Omental fat pad (tissue), 4 donors: ENCODE results near the gene ASCL3. TPM values are rescaled to one million over a fixed set of nuclear protein-coding genes. Genes with fewer than 3 reads are reported as not detected.

Experiments used
- ATAC-seq: fragments of 150-250 bp; one replicate; pipeline ENCODE4 v1.9.1; 2016; ENCODE audit warnings: mild to moderate bottlenecking, moderate library complexity; ENCODE audit not compliant: low FRiP score
- DNase-seq: peaks from one replicate; pipeline ENCODE4 v3.0.0-alpha.2; 2019; ENCODE audit warnings: low spot score
- CTCF ChIP-seq, 3 donors: fragments of 450-650 bp; IDR thresholded peaks; one replicate each; pipeline ENCODE4 v1.5.1; 2016 to 2017; ENCODE audit warnings: antibody characterized with exemption in 3 of 3, mild to moderate bottlenecking in 3 of 3, moderate library complexity in 2 of 3
- total RNA-seq, 4 donors: library from RNA; depleted of rRNA; stranded (reverse); fragments of >200 nt; gene quantifications; one replicate each; pipeline ENCODE4 v1.1.0, GENCODE V29; 2016

ASCL3 gene
- total RNA-seq, 4 donors from 2014 or later: not detected

GRCh38 chr11:8932564-8933180 lies 10.1 kb downstream of the ASCL3 start, which contains the start of gene C11orf16:
TSS of gene C11orf16 (minus strand) at chr11:8932947. CDS start at chr11:8932308, 639 bp downstream.
- no peak for ATAC-seq

DNA sequence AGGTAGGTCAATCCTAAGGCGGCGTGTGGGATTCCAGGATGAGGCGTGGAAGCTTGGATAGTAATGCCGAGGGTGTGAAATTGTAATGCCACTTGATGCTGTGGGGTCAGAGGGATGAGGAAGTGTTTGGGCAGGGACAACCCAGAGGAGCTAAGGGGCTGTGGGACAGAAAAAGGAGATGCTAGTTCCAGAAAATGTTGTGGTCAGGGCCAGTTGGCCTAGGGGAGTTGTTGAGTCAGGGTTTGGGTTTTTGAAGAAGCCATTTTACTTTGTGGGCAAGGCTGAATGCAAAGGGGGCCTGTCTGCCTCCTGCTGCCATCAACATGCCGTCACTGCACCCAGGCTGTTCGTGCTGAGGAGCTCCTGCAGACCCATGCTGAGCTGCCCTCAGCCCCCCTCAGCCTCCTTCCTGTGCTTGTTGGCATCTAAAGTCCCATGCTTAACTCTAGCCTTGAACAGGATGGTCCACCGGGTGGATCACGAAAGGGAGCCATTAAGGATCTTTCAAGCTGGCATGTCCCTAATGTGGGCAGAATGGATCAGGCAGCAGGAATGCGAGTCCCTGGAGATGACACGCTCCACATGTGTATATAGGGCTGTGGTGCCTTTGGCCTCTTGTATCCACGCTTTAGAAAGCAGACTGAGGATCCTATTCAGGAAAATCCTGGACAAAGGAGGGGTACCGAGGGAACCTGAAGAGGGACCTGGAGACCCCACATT lies 12.2 kb downstream of the ASCL3 start:
- no peak for ATAC-seq
- TF ChIP-seq CTCF (IDR thresholded peaks at IDR 0.05): no peak
- DNase-seq: no peak

More at GRCh38 chr11:8932564-8933180, 10.1 kb downstream of the ASCL3 start, which contains the start of gene C11orf16:
- DNase-seq: no peak
- no peak for TF ChIP-seq CTCF (IDR thresholded peaks at IDR 0.05)

DNA sequence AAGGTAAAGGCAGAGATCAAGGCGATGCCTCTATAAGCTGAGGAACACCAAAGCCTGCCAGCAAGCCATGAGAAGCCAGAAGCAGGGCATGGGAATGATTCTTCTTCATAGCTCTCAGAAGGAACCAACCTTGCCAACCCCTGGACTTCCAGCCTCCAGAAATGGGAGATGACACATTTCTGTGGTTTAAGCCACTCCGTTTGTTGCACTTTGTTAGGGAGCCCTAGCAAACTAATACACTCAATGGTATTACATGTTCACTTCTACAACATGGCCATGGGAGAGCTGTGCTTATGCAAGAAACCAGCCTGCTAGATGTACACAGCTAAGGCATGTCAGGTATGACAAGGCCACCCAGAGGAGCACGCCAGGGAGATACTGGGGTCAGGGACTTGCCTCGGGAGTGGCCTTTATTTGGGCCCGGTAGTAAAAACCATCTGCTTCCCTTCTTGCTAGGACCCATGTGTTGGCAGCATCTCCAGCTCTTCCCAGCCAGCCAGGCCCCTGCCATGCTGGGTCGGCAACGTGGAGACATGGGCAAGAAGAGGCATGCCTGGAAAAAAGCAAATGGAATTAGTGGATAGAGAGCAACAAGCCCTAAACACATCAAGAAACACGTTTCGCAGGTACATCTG lies 13.7 kb downstream of the ASCL3 start:
- no peak for TF ChIP-seq CTCF (IDR thresholded peaks at IDR 0.05)
- no peak for DNase-seq
- no peak for ATAC-seq

DNA sequence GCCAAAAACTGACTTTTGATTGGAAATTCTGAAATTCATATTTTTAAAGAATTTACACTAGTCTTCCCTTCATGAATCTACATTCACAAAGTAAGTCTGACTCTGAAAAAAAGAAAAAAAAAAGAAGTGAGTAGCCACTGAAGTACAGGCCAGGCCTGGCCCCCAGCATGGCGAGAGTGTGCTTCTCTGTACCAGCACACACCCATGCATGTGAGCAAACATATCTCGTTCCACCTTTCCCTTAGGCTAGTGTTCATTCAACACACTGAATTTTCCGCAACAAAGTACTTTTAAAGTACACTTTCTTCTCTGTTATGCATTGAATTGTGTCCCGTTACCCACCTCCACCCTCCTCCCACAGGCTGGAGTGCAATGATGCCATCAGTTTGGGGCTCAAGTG lies 14.6 kb downstream of the ASCL3 start:
- ATAC-seq (no peak), DNase-seq (no peak)
- no peak for TF ChIP-seq CTCF (IDR thresholded peaks at IDR 0.05)

DNA sequence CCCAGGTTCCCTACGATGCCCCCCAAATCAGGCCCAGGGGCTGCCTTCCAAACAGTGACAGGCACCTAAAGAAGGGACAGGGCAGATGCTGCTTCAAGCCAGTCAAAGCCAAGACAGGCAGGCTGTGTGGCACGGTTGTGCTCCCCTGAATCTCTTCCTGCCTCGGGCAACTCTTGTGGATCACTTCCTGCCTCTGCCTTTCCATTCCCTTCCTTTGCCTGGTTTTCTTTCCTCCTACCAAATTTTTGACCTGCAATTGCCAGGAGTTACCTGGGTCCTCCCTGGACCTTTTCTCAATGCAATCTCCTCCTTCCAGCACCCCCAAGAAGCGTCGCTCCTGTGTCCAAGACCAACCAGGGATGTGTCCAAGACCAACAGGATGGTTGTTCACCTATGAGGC lies 15.6 kb downstream of the ASCL3 start:
- DNase-seq (no peak), ATAC-seq (no peak)
- no peak for TF ChIP-seq CTCF (IDR thresholded peaks at IDR 0.05)

DNA sequence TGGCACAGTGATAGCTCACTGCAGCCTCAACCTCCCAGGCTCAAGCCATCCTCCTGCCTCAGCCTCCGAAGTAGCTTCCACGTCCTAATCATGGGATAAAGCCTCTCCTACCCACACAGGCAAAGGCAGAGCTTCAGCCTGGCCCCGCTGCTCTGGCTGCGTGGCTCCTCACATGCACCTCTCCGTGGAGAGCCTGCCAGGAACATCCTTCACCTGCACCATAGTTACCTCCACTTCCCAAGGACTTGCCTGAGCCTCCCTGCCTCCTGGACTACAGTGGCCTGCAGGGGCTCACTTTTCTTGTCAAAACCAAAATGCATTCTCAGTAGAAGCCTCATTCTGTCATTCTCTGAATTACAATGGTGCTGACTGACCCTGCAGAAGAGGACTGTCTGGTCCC lies 16.6 kb downstream of the ASCL3 start:
- DNase-seq: no peak

More for the DNA sequence above, 16.6 kb downstream of the ASCL3 start:
- TF ChIP-seq CTCF (IDR thresholded peaks at IDR 0.05): no peak
- no peak for ATAC-seq
